IPS-18a (cell line): ENCODE results near the gene MAN1B1.
A peak's percentile ranks its signal among the peaks of the same experiment; 100 is the strongest.

Experiments used
- H3K27ac ChIP-seq: one replicate; pipeline ENCODE4 v1.5.1; 2013; ENCODE audit warnings: low read length
- H3K27me3 ChIP-seq: one replicate; pipeline ENCODE4 v1.6.1; 2013; ENCODE audit warnings: mild to moderate bottlenecking, low read length; ENCODE audit not compliant: control insufficient read depth, insufficient read depth
- H3K36me3 ChIP-seq: one replicate; pipeline ENCODE4 v1.6.1; 2013; ENCODE audit warnings: low read depth, low read length; ENCODE audit not compliant: control insufficient read depth
- H3K4me1 ChIP-seq: one replicate; pipeline ENCODE4 v1.6.1; 2013; ENCODE audit warnings: low read depth, low read length; ENCODE audit not compliant: control insufficient read depth
- H3K4me3 ChIP-seq: one replicate; pipeline ENCODE4 v1.5.1; 2013; ENCODE audit warnings: low read length
- H3K9ac ChIP-seq: one replicate; pipeline ENCODE4 v1.6.1; 2013; ENCODE audit warnings: mild to moderate bottlenecking, low read length, moderate library complexity
- H3K9me3 ChIP-seq: one replicate; pipeline ENCODE4 v1.6.1; 2013; ENCODE audit warnings: low read depth, low read length; ENCODE audit not compliant: control insufficient read depth

The MAN1B1 gene

DNA sequence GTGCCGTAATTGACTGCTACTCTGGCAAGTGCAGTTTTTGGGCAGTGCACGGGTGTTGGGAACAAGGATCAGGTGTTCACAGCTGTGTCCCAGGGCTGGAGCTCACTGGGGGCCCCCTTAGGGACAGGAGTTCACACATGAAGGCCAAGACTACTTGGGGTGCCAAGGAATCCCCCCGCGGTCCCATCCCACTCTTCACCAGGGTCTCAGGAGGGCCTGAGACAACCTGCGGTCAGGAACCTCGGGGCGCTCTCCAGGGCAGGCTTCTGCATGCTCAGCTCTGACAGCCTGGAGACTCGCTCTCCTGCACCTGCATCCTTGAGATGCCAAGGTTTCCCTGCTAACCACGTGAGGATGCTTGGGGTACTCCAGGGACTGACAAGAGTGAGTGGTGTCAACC, 2.3 kb upstream of the MAN1B1 start:
- Histone ChIP-seq H3K4me3 (no peak overlapping the region), H3K27ac (no peak overlapping the region), H3K9me3 (no peaks in the 10 kb centered on the region)

DNA sequence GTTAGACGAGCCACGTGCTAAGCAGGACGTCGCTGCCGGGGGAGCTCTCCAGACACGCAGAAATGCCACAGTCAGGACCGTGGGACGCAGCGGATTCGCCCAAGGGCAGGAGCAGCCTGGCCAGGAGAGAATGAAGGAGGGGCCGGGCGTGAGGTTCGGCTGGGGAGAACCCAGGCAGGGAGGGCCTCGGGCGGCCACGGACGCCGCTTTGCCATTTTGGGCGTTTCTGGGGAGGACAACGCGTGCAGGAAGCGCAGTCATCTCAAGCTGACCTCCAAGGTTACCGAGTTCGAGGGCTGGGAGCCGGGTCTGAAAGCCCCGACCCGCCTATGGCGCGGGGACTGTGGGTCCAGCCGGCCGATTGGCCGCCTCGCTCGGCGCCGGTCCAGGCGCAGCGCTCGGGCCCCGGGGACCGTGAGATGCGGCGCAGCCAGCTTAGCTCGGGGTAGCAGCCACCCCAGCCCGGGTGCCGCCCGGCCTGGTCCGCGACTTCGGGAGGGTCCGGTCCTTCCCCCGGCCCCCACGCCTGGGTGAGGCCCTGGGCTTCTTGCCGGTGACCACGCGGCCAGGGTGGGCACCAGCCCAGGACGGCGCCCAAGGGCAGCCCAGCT, 760 bp upstream of the MAN1B1 start:
- peaks cover 32% of the 10 kb centered on the region for H3K27me3 ChIP-seq
- no peaks in the 10 kb centered on the region for H3K9me3 ChIP-seq
- H3K27ac ChIP-seq = no peak overlapping the region
- H3K9ac ChIP-seq = peak overlapping the region; percentile 60
- H3K4me3 ChIP-seq = peak overlapping the region; percentile 71
- H3K36me3 ChIP-seq = peaks cover 2% of the 10 kb centered on the region
- H3K4me1 ChIP-seq = peaks cover 7% of the 10 kb centered on the region

More for the DNA sequence above, 2.3 kb upstream of the MAN1B1 start:
- H3K36me3 ChIP-seq = peaks cover 2% of the 10 kb centered on the region
- no peak overlapping the region for H3K9ac ChIP-seq
- H3K27me3 ChIP-seq = peaks cover 46% of the 10 kb centered on the region
- H3K4me1 ChIP-seq = peaks cover 7% of the 10 kb centered on the region

DNA sequence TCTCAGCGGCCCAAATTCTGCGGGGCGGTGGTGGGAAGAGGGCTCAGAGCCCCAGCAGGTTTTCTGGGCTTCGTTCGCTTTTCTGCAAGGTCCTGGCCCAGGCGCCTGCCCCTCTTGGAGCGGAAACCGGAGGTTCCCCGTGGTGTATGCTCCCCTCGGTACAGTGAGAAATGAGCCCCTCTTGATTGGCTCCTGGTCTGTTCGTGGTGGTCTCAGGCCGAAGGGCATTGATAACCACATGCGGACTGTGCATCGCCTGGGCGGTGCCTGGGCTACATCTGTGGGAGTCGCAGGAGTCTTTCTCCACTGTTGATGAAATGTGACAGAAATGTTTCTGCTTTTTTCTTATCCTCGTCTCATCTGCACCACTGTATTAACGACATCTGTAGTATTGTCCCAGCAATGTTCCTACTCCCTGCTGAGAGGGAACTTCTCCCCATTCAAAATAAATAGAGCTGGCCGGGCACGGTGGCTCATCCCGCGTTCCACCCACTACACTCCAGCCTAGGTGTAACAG, 682 bp downstream of the MAN1B1 start:
- no peak overlapping the region for H3K27ac ChIP-seq
- H3K4me1 ChIP-seq = peaks cover 7% of the 10 kb centered on the region
- H3K9ac ChIP-seq = peak overlapping the region; percentile 6
- H3K36me3 ChIP-seq = peaks cover 2% of the 10 kb centered on the region
- H3K27me3 ChIP-seq = peaks cover 30% of the 10 kb centered on the region
- peak overlapping the region; percentile 71 for H3K4me3 ChIP-seq
- H3K9me3 ChIP-seq = no peaks in the 10 kb centered on the region

DNA sequence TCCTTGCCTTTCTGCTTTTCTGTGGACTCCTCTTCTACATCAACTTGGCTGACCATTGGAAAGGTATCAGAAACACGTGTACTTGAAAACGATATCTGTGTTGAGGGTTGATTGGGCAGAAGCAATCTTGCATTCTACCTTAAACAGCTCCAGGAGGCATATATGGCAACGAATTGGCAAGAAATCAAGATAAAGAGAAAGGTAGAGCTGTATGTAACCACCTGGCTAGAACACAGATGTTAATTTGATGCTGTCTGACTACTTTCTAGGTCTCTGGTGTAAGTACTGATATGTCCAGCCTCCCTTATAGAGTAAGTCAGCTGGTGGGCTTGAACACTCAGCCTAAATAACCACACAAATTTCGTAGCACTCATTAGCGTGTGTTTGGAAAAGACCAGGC, 1.3 kb downstream of the MAN1B1 start:
- no peak overlapping the region for H3K27ac ChIP-seq
- H3K36me3 ChIP-seq = peaks cover 2% of the 10 kb centered on the region
- H3K4me1 ChIP-seq = peaks cover 7% of the 10 kb centered on the region
- H3K4me3 ChIP-seq = no peak overlapping the region
- peaks cover 23% of the 10 kb centered on the region for H3K27me3 ChIP-seq
- no peak overlapping the region for H3K9ac ChIP-seq
- H3K9me3 ChIP-seq = no peaks in the 10 kb centered on the region

DNA sequence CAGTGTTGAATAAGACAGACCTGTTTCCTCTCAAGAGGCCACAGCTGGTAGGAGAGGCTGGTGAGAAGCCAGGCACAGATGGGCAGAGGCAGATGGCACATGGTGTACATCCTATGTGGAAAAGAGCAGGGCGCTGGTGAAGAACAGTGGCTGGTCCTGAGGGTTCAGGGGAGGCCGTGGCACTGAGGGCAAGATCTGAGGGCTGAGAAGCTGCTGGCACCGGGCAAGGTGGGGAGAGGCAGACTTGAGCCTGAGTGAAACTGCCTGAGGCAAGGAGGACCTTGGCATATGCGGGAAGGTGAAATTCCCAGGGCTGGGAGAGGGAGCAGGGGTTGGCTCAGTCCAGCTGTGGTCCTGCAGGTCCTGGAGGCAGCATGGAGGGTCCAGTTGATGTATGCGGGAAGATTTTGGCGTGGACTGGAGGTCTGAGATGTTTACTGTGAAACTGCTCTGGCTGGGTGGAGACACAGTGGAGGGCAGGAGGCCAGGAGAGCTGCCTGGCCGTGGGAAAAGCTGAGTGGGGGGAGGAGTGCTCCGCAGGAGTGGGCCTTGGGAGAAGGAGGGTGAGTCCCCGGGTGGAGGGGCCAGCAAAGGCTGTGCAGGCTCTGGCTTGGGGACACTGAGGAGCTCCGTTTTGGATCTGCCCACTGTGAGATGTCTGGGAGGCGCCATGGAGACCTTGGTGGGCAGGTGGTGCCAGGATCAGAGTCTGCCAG, 2.6 kb downstream of the MAN1B1 start:
- Histone ChIP-seq H3K27ac (no peak overlapping the region), H3K36me3 (peaks cover 2% of the 10 kb centered on the region), H3K27me3 (peaks cover 20% of the 10 kb centered on the region), H3K9ac (no peak overlapping the region), H3K4me1 (peaks cover 7% of the 10 kb centered on the region), H3K4me3 (no peak overlapping the region), H3K9me3 (no peaks in the 10 kb centered on the region)

DNA sequence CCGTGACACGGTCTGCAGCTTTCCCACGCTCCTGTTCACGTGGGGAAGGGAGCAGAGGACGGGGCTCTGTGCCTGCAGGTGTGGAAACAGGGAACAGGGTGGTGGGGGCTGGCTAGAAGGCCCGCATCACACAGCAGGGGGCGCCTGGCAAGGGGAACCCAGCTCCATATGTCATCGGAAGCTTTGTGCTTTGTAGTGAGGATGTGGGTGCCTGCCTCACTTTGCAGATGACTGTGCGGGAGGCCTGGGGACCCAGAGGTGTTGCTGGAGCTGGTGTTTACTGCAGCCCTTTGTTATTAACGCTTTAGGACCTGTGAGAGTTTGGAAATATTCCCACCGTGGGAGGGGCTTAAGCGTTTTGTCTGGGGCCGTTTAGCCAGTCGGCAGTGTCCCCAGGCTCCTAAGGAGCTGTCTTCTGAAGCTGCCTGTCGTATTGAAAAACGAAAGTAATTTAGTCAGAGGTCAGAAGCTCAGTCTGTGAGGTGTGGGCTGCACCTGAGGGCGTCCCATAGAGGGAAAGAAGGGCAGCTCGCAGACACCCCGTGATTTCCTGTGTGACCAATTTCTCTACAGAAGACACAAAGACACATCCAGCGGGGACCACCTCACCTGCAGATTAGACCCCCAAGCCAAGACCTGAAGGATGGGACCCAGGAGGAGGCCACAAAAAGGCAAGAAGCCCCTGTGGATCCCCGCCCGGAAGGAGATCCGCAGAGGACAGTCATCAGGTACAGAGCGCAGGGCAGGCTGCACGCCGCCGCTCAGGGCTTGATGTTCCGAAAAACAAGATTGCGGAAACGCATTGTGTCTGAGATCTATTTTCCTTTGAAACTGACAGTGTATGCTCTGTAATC, 9.1 kb downstream of the MAN1B1 start:
- Histone ChIP-seq H3K9ac (no peak overlapping the region), H3K4me1 (no peaks in the 10 kb centered on the region), H3K4me3 (no peak overlapping the region), H3K27me3 (no peaks in the 10 kb centered on the region), H3K9me3 (no peaks in the 10 kb centered on the region), H3K36me3 (peaks cover 13% of the 10 kb centered on the region), H3K27ac (no peak overlapping the region)

DNA sequence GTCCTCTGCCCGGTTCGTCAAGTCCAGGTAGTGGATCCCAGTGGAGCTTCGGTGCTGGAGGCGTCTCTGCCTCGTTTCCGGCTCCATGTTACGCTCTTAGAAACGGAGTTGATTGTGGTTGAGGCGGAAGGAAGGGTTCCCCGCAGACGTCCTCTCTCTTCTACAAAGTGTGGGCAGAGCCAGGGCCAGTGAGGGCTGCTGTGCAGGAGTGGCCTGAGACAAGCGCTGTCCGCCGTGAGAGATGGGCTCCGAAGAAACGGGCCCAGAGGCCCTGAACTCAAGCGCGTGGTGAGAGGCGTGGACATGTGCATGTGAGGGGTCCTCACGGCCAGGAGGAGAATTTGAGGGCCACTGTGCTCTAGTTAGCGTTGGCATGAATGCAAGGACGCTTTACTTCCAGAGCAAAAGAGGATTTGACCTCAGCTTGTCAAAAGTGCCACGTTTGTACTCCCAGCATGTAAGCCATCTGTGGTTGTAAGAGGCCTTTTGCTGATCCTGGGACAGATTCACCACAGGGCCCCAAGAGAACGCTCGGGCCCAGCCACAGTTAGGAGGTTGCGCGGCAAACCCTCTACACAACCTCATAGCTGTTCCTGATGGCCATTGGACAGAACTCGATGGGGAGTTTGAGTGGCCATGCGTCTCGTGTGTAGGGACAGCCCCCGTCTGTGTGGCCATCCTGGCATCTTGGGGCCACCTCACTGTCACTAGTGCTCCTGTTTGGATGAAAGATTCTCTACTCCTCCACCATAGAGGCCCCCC, 10.2 kb downstream of the MAN1B1 start:
- Histone ChIP-seq H3K36me3 (peaks cover 22% of the 10 kb centered on the region), H3K27ac (no peak overlapping the region), H3K4me1 (no peaks in the 10 kb centered on the region), H3K9me3 (no peaks in the 10 kb centered on the region), H3K27me3 (no peaks in the 10 kb centered on the region), H3K4me3 (no peak overlapping the region), H3K9ac (no peak overlapping the region)

DNA sequence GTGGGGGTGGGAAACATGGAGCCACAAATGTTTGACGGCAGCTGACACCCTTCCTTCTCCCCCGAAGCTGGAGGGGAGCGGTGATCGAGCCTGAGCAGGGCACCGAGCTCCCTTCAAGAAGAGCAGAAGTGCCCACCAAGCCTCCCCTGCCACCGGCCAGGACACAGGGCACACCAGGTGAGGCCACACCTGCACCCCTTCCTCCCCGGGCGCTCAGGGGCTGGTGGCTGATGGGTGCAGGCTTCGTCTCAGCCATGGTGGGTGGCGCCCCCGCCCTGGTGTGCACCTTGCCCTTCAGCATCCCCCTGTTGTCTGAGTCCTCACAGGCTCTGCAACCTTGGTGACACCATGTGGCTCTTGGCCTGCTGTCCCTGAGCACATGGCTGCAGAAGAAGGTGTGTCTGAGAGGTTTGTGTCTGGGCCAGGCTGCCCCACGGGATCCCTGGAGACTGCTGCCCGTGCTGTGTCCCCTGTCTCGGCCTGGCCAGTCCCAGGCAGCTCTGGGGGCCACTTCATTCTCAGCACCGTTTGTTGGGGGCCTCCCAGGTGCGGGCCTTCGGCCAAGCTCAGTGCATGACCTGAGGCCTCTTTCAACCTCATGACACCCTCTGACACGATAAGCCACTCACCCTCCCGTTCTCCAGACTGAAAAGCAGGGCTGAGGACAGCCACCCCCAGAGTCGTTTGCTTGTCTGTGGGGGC, 11.1 kb downstream of the MAN1B1 start:
- Histone ChIP-seq H3K4me1 (no peaks in the 10 kb centered on the region), H3K4me3 (no peak overlapping the region), H3K9me3 (no peaks in the 10 kb centered on the region), H3K27me3 (no peaks in the 10 kb centered on the region), H3K9ac (no peak overlapping the region), H3K27ac (no peak overlapping the region), H3K36me3 (peaks cover 31% of the 10 kb centered on the region)

DNA sequence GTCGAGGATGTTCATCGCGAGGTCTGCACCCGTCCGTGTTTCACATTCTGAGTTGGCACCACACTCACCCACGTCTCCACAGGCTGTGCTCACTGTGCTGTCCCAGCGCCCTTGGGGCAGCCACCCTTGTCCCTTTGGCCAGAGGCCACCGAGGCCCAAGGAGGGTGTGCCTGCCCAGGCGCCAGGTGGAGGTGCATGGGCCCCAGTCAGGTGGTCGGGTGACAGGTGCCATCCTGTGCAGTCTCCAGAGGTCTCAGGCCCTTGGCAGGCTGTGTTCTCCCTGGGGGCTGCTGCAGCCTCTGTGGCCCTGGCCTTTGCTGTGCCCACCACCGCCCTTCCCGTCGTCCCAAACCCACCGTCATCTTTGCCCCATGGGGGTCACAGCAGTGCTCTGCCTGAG, 12.4 kb downstream of the MAN1B1 start:
- Histone ChIP-seq H3K9ac (no peak overlapping the region), H3K4me3 (no peak overlapping the region), H3K36me3 (peaks cover 42% of the 10 kb centered on the region), H3K9me3 (no peaks in the 10 kb centered on the region), H3K27ac (no peak overlapping the region), H3K27me3 (no peaks in the 10 kb centered on the region), H3K4me1 (no peaks in the 10 kb centered on the region)

DNA sequence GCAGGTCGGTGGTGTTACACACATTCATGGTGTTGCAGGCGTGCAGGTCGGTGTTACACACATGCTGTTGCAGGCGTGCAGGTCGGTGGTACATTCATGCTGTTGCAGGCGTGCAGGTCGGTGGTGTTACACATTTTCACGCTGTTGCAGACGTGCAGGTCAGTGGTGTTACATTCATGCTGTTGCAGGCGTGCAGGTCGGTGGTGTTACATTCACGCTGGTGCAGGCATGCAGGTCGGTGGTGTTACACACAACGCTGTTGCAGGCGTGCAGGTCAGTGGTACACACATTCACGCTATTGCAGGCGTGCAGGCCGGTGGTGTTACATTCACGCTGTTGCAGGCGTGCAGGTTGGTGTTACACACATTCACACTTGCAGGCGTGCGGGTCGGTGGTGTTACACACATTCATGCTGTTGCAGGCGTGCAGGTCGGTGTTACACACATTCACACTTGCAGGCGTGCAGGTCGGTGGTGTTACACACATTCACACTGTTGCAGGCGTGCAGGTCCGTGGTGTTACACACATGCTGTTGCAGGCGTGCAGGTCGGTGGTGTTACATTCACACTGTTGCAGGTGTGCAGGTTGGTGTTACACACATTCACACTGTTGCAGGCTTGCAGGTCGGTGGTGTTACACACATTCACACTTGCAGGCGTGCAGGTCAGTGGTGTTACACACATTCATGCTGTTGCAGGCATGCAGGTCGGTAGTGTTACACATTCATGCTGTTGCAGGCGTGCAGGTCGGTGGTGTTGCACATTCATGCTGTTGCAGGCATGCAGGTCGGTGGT, 16.6 kb downstream of the MAN1B1 start:
- no peak overlapping the region for H3K9ac ChIP-seq
- no peak overlapping the region for H3K4me3 ChIP-seq
- H3K36me3 ChIP-seq = peaks cover 29% of the 10 kb centered on the region
- no peak overlapping the region for H3K27ac ChIP-seq
- H3K9me3 ChIP-seq = no peaks in the 10 kb centered on the region
- H3K4me1 ChIP-seq = no peaks in the 10 kb centered on the region
- no peaks in the 10 kb centered on the region for H3K27me3 ChIP-seq
